ENCODE results near the gene NYAP1. TPM values are rescaled to one million over a fixed set of nuclear protein-coding genes. Genes with fewer than 3 reads are reported as not detected.

The NYAP1 gene
- under 0.01 and 0.29 TPM in 2 replicates for total RNA-seq

DNA sequence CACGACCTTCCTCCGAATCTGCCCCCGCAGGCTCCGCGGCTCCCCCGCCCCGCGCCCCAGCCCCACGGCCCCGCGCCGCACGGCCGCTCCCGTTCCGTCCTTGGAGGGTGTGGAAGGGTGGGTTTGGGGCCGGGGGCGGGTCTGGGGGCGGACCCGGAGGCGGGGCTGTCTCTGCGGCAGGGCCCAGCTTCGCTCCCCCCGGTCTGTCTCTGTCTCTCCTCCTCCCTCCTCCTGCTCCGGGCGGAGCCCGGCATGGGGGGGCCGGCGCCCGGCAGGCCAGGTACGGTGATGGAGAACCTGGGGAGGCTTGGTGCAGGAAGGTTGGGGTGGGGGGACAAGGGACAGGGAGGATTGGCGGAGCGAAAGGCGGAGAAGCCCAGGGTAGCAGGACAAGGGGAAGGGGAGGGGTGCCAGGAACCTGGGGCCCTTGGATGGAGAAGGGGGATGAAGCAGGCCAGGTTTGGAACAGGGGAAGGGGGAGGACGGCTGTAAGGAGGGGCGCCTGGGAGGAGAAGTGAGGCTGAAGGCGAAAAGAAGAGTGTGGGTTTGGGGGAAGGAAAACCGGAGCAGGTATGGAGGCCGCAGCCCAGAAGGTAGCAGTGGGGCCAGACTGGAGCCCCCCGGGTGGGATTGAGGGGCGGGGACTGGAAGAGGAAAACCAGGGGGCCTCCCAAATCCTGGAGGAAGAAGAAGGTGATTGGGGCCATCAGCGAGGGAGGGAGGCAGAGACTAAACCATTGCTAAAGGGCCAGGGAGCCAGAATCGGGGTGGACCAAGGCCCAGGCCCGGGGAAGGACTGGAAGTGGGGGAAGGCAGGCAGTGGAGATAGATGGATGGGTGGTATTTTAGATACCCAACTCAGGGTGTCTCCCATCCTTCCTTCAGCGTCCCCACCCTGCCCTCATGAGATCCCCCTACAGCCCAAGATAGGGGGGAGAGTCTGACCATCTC is at the start of gene NYAP1:
Gene NYAP1, plus strand, starts transcription at position 206 of the 951 bp plus-strand sequence. CDS start 1,385 bp downstream, outside the sequence.
- Histone ChIP-seq H3K4me1 (ENCODE audit: insufficient read depth, low read length) (peaks cover 7% of the 10 kb centered on the region), H3K36me3 (ENCODE audit: insufficient read depth, low read length) (no peaks in the 10 kb centered on the region), H3K27me3 (ENCODE audit: insufficient read depth, low read length) (no peaks in the 10 kb centered on the region), H3K9me3 (ENCODE audit: low read depth, low read length) (no peaks in the 10 kb centered on the region), H3K79me2 (ENCODE audit: insufficient read depth, low read length) (no peaks in the 10 kb centered on the region), H2AFZ (ENCODE audit: low read length) (peak within 1 kb of the TSS; percentile 81), H3K4me2 (ENCODE audit: insufficient read depth, low read length) (peak within 1 kb of the TSS; percentile 86), H4K20me1 (ENCODE audit: insufficient read depth, low read length) (no peaks in the 10 kb centered on the region), H3K27ac (ENCODE audit: low read depth, low read length) (no peak within 1 kb of the TSS), H3K4me3 (ENCODE audit: insufficient read depth, low read length) (peak within 1 kb of the TSS; percentile 74)
- TF ChIP-seq, protein P1, sequence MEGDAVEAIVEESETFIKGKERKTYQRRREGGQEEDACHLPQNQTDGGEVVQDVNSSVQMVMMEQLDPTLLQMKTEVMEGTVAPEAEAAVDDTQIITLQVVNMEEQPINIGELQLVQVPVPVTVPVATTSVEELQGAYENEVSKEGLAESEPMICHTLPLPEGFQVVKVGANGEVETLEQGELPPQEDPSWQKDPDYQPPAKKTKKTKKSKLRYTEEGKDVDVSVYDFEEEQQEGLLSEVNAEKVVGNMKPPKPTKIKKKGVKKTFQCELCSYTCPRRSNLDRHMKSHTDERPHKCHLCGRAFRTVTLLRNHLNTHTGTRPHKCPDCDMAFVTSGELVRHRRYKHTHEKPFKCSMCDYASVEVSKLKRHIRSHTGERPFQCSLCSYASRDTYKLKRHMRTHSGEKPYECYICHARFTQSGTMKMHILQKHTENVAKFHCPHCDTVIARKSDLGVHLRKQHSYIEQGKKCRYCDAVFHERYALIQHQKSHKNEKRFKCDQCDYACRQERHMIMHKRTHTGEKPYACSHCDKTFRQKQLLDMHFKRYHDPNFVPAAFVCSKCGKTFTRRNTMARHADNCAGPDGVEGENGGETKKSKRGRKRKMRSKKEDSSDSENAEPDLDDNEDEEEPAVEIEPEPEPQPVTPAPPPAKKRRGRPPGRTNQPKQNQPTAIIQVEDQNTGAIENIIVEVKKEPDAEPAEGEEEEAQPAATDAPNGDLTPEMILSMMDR (IDR thresholded peaks at IDR 0.05; ENCODE audit: extremely low read depth, low read depth, low read length): no peak
- DNase-seq (ENCODE audit: insufficient read length, low spot score, missing footprints): peak; percentile 94

DNA sequence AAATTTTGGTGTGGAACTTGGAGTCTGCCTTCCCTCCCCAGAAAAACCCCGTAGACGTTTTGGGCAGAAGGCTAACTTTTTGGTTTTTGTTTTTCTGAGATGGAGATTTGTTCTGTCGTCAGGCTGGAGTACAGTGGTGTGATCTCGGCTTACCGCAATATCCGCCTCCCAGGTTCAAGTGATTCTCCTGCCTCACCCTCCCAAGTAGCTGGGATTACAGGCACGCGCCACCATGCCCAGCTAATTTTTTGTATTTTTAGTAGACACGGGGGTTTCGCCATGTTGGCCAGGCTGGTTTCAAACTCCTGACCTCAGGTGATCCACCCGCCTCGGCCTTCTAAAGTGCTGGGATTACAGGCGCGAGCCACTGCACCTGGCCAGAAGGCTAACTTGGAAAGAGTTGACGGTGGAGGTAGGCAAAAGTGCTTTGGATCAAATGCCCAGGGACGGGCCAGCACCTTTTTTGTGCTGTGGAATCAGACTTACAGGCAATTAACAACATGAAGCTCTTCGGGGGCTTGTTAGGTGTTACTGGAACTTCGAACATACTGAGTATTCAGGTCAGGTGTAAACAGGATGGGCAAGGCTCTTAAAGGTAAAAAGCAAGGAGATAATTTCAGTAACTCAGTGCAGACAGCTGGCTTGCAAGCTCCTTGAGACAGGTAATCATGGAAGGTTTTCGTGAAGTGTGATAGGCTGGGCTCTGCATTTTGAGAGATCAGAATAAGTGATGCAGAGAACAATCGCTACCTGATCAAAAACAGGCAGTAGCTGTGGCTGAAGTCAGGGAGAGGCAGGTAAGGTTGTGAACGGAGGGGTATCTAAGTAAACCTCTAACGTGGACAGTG is 49.2 kb upstream of the NYAP1 start:
- Histone ChIP-seq H3K4me3 (ENCODE audit: insufficient read depth, low read length) (peak overlapping the region; percentile 93), H3K79me2 (ENCODE audit: insufficient read depth, low read length) (peaks cover 65% of the 10 kb centered on the region), H2AFZ (ENCODE audit: low read length) (no peak overlapping the region), H3K27me3 (ENCODE audit: insufficient read depth, low read length) (no peaks in the 10 kb centered on the region), H3K4me2 (ENCODE audit: insufficient read depth, low read length) (peak overlapping the region; percentile 70), H3K9me3 (ENCODE audit: low read depth, low read length) (no peaks in the 10 kb centered on the region), H3K27ac (ENCODE audit: low read depth, low read length) (peak overlapping the region; percentile 76), H4K20me1 (ENCODE audit: insufficient read depth, low read length) (peaks cover 20% of the 10 kb centered on the region), H3K4me1 (ENCODE audit: insufficient read depth, low read length) (peaks cover 20% of the 10 kb centered on the region), H3K36me3 (ENCODE audit: insufficient read depth, low read length) (peaks cover 34% of the 10 kb centered on the region)
- TF ChIP-seq, protein P1 (IDR thresholded peaks at IDR 0.05; ENCODE audit: extremely low read depth, low read depth, low read length): no peak
- DNase-seq (ENCODE audit: insufficient read length, low spot score, missing footprints): no peak

DNA sequence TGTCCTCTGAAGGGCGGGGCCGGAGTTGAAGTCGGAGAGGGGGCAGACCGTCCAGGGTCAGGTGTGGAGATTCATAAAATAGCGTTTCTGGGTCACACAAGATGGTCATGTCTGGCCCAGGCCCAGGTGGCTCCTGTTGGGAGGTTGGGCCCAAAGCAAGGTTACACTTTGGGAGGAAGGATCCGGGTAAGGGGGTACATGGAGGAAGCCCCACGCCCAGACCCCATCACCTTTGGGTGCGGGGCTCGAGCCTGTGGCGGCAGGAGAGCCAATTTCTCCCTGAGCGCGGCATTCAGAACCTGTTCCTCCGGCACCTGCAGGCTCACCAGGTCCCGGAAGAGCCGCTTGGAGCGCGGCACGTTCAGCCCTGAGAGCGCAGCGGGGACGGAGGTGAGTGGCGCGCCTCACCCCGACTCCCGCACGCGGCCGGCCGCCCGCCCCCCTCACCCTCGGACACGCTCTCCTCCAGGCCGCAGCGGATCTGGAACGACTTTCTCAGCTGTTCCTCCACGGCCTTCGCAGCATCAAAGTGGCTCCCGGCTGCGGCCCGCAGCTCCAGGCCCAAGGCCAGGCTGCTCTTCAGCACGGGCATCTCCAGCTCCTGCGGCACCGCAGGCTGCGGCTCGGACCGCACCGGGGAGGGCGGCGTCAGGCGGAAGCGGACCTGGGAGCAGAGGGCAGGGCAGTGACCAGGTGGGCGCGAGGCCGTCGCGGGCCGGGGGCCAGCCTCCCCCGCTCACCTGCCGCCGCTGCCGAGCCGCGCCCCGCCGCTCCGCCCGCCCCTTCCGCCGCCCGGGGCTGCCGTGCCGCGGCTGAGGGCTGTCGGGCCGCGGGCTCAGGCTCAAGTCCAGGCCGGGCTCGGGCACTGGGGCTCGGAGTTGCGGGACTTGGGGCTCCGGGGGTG is 48.1 kb upstream of the NYAP1 start:
- H3K36me3 ChIP-seq (ENCODE audit: insufficient read depth, low read length): peaks cover 34% of the 10 kb centered on the region
- DNase-seq (ENCODE audit: insufficient read length, low spot score, missing footprints): peak; percentile 94
- H4K20me1 ChIP-seq (ENCODE audit: insufficient read depth, low read length): peaks cover 20% of the 10 kb centered on the region
- no peaks in the 10 kb centered on the region for H3K27me3 ChIP-seq (ENCODE audit: insufficient read depth, low read length)
- peak overlapping the region; percentile 93 for H3K4me3 ChIP-seq (ENCODE audit: insufficient read depth, low read length)
- H2AFZ ChIP-seq (ENCODE audit: low read length): peak overlapping the region; percentile 77
- H3K79me2 ChIP-seq (ENCODE audit: insufficient read depth, low read length): peaks cover 56% of the 10 kb centered on the region
- H3K27ac ChIP-seq (ENCODE audit: low read depth, low read length): peak overlapping the region; percentile 76
- TF ChIP-seq, protein P1 (IDR thresholded peaks at IDR 0.05; ENCODE audit: extremely low read depth, low read depth, low read length): no peak
- peaks cover 20% of the 10 kb centered on the region for H3K4me1 ChIP-seq (ENCODE audit: insufficient read depth, low read length)
- no peaks in the 10 kb centered on the region for H3K9me3 ChIP-seq (ENCODE audit: low read depth, low read length)
- H3K4me2 ChIP-seq (ENCODE audit: insufficient read depth, low read length): peak overlapping the region; percentile 70
